Measurements from ENCODE around the gene CYP4V2.
"Not testable (repeated sequence)": the region's sequence is repeated elsewhere in the genome, so short reads cannot be mapped to it uniquely, and the experiment has no call there.

Gene CYP4V2

GRCh38 chr4:186227744-186228513 lies 36.6 kb downstream of the CYP4V2 start:
- TF ChIP-seq POLR2A (IDR thresholded peaks at IDR 0.05; ENCODE audit: low read length) = no peak
- no peak for TF ChIP-seq GATA1 (IDR thresholded peaks at IDR 0.05; ENCODE audit: low read depth, low read length)
- DNase-seq = no peak

GRCh38 chr4:186228514-186228894 lies 37.1 kb downstream of the CYP4V2 start:
- TF ChIP-seq POLR2A (IDR thresholded peaks at IDR 0.05; ENCODE audit: low read length) = no peak
- no peak for TF ChIP-seq GATA1 (IDR thresholded peaks at IDR 0.05; ENCODE audit: low read depth, low read length)
- DNase-seq = no peak

GRCh38 chr4:186234367-186234766 lies 43.0 kb downstream of the CYP4V2 start:
- no peak for TF ChIP-seq POLR2A (IDR thresholded peaks at IDR 0.05; ENCODE audit: low read length)
- no peak for TF ChIP-seq GATA1 (IDR thresholded peaks at IDR 0.05; ENCODE audit: low read depth, low read length)
- DNase-seq = no peak

GRCh38 chr4:186236126-186236525 lies 44.8 kb downstream of the CYP4V2 start:
- TF ChIP-seq GATA1 (IDR thresholded peaks at IDR 0.05; ENCODE audit: low read depth, low read length) = no peak
- TF ChIP-seq POLR2A (IDR thresholded peaks at IDR 0.05; ENCODE audit: low read length) = no peak
- DNase-seq = no peak

GRCh38 chr4:186240452-186240847 lies 49.1 kb downstream of the CYP4V2 start:
- TF ChIP-seq POLR2A (IDR thresholded peaks at IDR 0.05; ENCODE audit: low read length) (no peak), GATA1 (IDR thresholded peaks at IDR 0.05; ENCODE audit: low read depth, low read length) (no peak)
- no peak for DNase-seq

- DNase-seq = no peak
- TF ChIP-seq GATA1 (IDR thresholded peaks at IDR 0.05; ENCODE audit: low read depth, low read length) (no peak), POLR2A (IDR thresholded peaks at IDR 0.05; ENCODE audit: low read length) (no peak)
Measured at GRCh38 chr4:186240848-186241491, 49.6 kb downstream of the CYP4V2 start.

- TF ChIP-seq POLR2A (IDR thresholded peaks at IDR 0.05; ENCODE audit: low read length) = no peak
- TF ChIP-seq GATA1 (IDR thresholded peaks at IDR 0.05; ENCODE audit: low read depth, low read length) = no peak
Measured at GRCh38 chr4:186241616-186242015, 50.2 kb downstream of the CYP4V2 start.

GRCh38 chr4:186242031-186242430 lies 50.7 kb downstream of the CYP4V2 start:
- not testable (repeated sequence) for DNase-seq

More at GRCh38 chr4:186241616-186242015, 50.2 kb downstream of the CYP4V2 start:
- DNase-seq = no peak

- DNase-seq = no peak
- TF ChIP-seq GATA1 (IDR thresholded peaks at IDR 0.05; ENCODE audit: low read depth, low read length) = no peak
- no peak for TF ChIP-seq POLR2A (IDR thresholded peaks at IDR 0.05; ENCODE audit: low read length)
Measured at GRCh38 chr4:186243331-186243730, 52.0 kb downstream of the CYP4V2 start.

- no peak for TF ChIP-seq POLR2A (IDR thresholded peaks at IDR 0.05; ENCODE audit: low read length)
- TF ChIP-seq GATA1 (IDR thresholded peaks at IDR 0.05; ENCODE audit: low read depth, low read length) = no peak
Measured at GRCh38 chr4:186244835-186245234, 53.5 kb downstream of the CYP4V2 start.

GRCh38 chr4:186247062-186247752 lies 55.8 kb downstream of the CYP4V2 start:
- DNase-seq = not testable (repeated sequence)

More at GRCh38 chr4:186244835-186245234, 53.5 kb downstream of the CYP4V2 start:
- no peak for DNase-seq

- TF ChIP-seq POLR2A (IDR thresholded peaks at IDR 0.05; ENCODE audit: low read length) (no peak), GATA1 (IDR thresholded peaks at IDR 0.05; ENCODE audit: low read depth, low read length) (no peak)
- DNase-seq = no peak
Measured at GRCh38 chr4:186248643-186249042, 57.3 kb downstream of the CYP4V2 start.

GRCh38 chr4:186249785-186250754 lies 58.7 kb downstream of the CYP4V2 start:
- DNase-seq = no peak
- TF ChIP-seq GATA1 (IDR thresholded peaks at IDR 0.05; ENCODE audit: low read depth, low read length) = no peak
- TF ChIP-seq POLR2A (IDR thresholded peaks at IDR 0.05; ENCODE audit: low read length) = no peak

GRCh38 chr4:186250760-186251159 lies 59.4 kb downstream of the CYP4V2 start:
- TF ChIP-seq POLR2A (IDR thresholded peaks at IDR 0.05; ENCODE audit: low read length) = no peak
- TF ChIP-seq GATA1 (IDR thresholded peaks at IDR 0.05; ENCODE audit: low read depth, low read length) = no peak
- no peak for DNase-seq

Measured in erythroblast (primary cell).